ENCODE results near the gene CTNNAL1.
"Not testable (repeated sequence)": the region's sequence is repeated elsewhere in the genome, so short reads cannot be mapped to it uniquely, and the experiment has no call there.

CTNNAL1 gene

DNA sequence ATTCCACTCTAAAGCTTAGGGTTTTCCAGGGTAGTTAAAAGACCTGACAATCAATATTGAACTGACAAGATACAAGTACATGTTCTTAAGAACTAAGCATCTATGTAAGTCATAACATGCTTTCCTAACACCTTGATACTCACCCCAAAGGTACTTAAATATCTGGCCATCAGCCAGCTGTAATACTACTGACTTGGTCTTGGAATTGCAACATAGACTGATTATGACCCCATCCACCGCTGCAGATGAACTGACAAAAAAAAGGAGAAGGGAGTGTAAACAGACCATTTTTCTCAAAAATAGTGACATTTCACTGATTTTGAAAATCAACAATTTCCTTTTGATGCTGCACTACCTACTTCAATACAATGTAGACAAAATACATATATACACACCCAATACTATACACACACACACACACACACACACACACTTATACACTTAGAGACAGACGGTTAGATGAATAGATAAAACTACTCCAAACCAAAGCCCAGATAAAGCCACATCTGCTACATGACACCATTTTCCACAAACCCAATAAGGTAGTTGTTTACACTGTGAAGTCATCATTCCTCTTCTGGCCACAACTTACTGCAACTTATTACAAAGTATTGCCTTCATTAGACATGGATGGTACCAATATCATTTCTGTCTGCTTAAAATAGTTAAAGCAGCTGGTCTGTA is 109.7 kb downstream of the CTNNAL1 start:
- POLR2A ChIA-PET: no interaction called here
- CTCF ChIA-PET: interaction anchor here (1.9 kb wide), 1 partner anchor 11 kb away, joined by 7 read pairs; no protein-coding TSS in a partner anchor
- TF ChIP-seq, protein P1, sequence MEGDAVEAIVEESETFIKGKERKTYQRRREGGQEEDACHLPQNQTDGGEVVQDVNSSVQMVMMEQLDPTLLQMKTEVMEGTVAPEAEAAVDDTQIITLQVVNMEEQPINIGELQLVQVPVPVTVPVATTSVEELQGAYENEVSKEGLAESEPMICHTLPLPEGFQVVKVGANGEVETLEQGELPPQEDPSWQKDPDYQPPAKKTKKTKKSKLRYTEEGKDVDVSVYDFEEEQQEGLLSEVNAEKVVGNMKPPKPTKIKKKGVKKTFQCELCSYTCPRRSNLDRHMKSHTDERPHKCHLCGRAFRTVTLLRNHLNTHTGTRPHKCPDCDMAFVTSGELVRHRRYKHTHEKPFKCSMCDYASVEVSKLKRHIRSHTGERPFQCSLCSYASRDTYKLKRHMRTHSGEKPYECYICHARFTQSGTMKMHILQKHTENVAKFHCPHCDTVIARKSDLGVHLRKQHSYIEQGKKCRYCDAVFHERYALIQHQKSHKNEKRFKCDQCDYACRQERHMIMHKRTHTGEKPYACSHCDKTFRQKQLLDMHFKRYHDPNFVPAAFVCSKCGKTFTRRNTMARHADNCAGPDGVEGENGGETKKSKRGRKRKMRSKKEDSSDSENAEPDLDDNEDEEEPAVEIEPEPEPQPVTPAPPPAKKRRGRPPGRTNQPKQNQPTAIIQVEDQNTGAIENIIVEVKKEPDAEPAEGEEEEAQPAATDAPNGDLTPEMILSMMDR (IDR thresholded peaks at IDR 0.05; ENCODE audit: control extremely low read depth, extremely low read depth, low read depth, missing control alignments): no peak
- no peak for DNase-seq (ENCODE audit: extremely low spot score)

DNA sequence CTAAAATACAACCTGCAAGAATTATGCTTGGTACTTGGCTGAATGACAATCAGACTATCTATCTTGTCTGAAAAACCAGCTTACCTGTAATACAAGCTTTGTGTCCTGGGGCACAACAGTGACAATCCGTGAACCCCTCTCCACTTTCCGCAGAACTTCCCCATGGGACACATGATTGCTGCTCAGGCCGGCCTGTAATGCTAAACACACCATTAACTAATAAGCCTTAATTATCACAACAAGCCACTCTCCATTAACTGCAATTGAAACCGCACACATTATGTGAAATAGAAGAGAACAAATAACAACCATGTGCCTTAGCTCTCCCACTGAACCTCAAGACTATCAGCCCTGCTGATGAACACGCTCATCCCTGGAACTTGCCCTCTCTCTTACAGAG is 113.1 kb downstream of the CTNNAL1 start:
- ChIA-PET CTCF (interaction anchor here (0.7 to 1.3 kb wide), 5 partner anchors 11 to 88 kb away, joined by 3 to 4 read pairs (median 3); no protein-coding TSS in a partner anchor), POLR2A (no interaction called here)
- DNase-seq (ENCODE audit: extremely low spot score): no peak
- TF ChIP-seq, protein P1 (IDR thresholded peaks at IDR 0.05; ENCODE audit: control extremely low read depth, extremely low read depth, low read depth, missing control alignments): no peak

DNA sequence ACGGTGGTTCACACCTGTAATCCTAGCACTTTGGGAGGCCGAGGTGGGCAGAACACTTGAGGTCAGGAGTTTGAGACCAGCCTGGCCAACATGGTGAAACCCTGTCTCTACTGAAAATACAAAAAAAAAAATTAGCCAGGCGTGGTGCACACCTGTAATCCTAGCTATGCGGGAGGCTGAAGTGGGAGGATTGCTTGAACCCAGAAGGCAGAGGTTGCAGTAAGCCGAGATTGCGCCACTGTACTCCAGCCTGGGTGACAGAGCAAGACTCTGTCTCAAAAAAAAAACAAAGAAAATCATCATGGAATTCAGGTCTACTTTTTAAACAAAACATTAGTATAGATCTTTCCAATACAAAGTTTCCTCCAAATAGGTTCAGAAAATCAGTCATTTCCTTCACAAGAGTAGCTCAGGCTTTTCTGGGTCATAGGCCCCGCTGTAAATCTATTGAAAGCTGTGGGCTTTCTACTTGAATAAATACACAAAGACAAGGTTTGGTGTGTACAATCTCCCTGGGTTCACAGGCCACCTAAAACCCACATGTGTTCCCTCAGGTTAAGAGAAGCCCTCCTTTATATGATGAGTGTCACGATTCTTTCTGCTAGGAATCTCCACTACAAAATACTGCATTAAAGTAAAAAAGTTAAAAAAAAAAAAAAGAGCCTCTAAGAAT is 114.1 kb downstream of the CTNNAL1 start:
- DNase-seq (ENCODE audit: extremely low spot score); POLR2A ChIA-PET: not testable (repeated sequence)
- CTCF ChIA-PET: interaction anchor here (0.7 to 1.8 kb wide), 7 partner anchors 8 to 87 kb away, joined by 3 to 6 read pairs (median 3); no protein-coding TSS in a partner anchor

DNA sequence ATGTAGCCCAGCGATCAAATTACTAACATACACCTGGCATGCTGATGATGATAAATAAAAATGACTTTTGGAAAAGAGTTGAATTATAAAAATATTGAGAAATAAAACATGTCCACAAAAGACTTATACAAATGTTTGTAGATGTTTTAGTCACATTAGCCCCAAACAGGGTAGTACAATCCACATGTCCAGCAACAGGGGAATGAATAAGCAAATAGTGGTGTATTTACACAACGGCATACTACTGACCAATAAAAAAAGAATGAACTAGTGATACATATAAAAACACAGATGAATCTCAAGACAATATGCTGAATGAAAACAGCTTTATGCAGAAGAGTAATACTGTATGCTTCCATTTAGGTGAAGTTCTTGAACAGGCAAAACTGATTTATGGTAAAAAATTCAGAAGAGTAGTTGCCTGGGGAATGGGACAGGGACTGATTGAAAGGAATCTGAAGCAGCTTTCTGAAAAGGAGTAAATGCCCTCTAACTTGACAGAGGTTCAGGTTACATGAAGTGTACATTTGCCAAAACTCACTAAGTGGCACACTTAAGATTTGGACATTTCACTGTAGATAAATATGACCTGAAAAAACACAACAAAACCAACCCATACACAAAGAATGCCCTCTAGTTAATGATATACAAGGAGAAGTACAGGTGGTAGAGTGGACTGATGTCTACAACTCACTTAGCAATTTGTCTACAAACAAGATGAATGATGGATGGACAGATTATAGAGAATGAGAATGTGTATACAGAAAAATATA is 115.8 kb downstream of the CTNNAL1 start:
- DNase-seq (ENCODE audit: extremely low spot score): no peak
- POLR2A ChIA-PET: no interaction called here
- CTCF ChIA-PET: interaction anchor here (0.9 to 1.2 kb wide), 2 partner anchors 12 to 17 kb away, joined by 3 to 5 read pairs; no protein-coding TSS in a partner anchor
- TF ChIP-seq, protein P1 (IDR thresholded peaks at IDR 0.05; ENCODE audit: control extremely low read depth, extremely low read depth, low read depth, missing control alignments): no peak

DNA sequence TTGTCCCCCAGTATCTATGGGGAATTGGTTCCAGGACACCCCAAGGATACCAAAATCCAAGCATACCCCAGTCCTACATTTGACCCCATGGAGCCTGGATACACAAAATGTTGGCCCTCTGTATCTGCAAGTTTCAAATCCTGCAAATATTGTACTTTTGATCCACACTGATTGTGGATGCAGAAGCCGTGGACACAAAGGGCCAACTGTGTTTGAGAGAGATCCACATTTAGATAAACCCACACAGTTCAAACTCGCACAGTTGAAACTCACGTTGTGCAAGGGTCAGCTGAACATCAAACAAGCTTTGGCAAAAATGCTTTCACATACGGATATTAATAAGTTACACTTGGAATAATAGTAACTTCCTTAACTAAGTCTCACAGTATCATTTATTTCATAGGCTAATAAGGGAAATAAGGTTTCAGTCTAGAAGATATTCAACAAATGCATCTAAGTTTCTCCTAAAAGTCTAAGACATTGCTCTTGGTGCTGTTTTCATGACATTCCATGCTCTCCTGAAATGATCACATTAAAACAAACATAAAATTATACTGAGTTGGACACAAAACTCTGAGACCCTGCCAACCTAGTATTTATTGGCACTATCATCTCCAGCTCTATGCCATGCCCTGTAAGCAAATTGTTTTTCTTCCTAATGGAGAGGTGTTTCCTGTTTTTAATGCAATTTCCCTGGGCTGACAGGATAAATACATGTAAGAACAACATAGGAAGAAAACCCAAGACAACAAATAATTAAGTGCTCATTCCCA is 118.9 kb downstream of the CTNNAL1 start:
- DNase-seq (ENCODE audit: extremely low spot score): no peak
- TF ChIP-seq, protein P1 (IDR thresholded peaks at IDR 0.05; ENCODE audit: control extremely low read depth, extremely low read depth, low read depth, missing control alignments): no peak
- CTCF ChIA-PET: no interaction called here
- POLR2A ChIA-PET: no interaction called here
